HCT116 (cell line): ENCODE data around the gene SULT2B1. TPM values are rescaled to one million over a fixed set of nuclear protein-coding genes. Genes with fewer than 3 reads are reported as not detected.

Source experiments
- ATAC-seq: fragments of 200-7000 bp; cut with Tn5 transposase; 2 replicates; pipeline ENCODE4 v1.9.1; 2020; ENCODE audit warnings: mild to moderate bottlenecking, moderate library complexity
- BruUV-seq: library from RNA; stranded (reverse); fragments of 400-500 nt; replicated peaks from 2 replicates; lab custom pipeline; 2021; lab: Mats Ljungman, UMichigan
- CTCF ChIA-PET: fragments of 300-600 bp; sonication (Branson Sonifier 250); formaldehyde crosslinking; loops from one replicate; lab custom pipeline; 2021; ENCODE audit warnings: antibody characterized with exemption; lab: Charles Lee
- POLR2A ChIA-PET: fragments of 300-600, 350-600 bp; sonication (Branson Sonifier 250); formaldehyde crosslinking; loops from one replicate; lab custom pipeline; 2021; ENCODE audit warnings: antibody characterized with exemption; lab: Charles Lee
- RAD21 ChIA-PET, 2 experiments: fragments of 300-600 bp; sonication (Branson Sonifier 250); formaldehyde crosslinking; loops; one replicate each; lab custom pipeline; 2023; ENCODE audit warnings: low total read pairs in 2 of 2; ENCODE audit not compliant: uncharacterized antibody in 2 of 2, unreplicated experiment in 2 of 2, low non-redundant PET in 1 of 2; lab: Charles Lee
- DNase-seq: peaks from one replicate; pipeline ENCODE4 v3.0.0-alpha.2; 2010; ENCODE audit warnings: low read depth, low spot score
- H2AFZ ChIP-seq: fragments of 200-600 bp; shearing (Covaris generic), sonication (generic); 2 replicates; pipeline ENCODE4 v1.6.1; 2017; ENCODE audit warnings: low read depth, mixed run types, mixed read lengths, antibody characterized with exemption, low read length; ENCODE audit not compliant: poor library complexity, severe bottlenecking
- H3K27ac ChIP-seq: 2 replicates; pipeline ENCODE4 v1.5.1; 2012; ENCODE audit warnings: low read depth, low read length
- H3K27me3 ChIP-seq: fragments of 200-600 bp; sonication (generic); 2 replicates; pipeline ENCODE4 v1.6.1; 2016; ENCODE audit warnings: mixed run types, low read length, mixed read lengths; ENCODE audit not compliant: insufficient read depth
- H3K36me3 ChIP-seq, 2 experiments: fragments of 200-500 bp in 1 of 2; fragments of 200-600 bp in 1 of 2; sonication (Bioruptor generic) in 1 of 2; sonication (generic) in 1 of 2; 2 replicates each; pipeline versions ENCODE4 v1.5.1 to v1.6.1; 2014 to 2016; ENCODE audit warnings: low read length in 2 of 2, inconsistent platforms in 1 of 2, mixed read lengths in 1 of 2, mixed run types in 1 of 2; ENCODE audit not compliant: insufficient read depth in 2 of 2, control insufficient read depth in 1 of 2
- H3K4me1 ChIP-seq, 2 experiments: fragments of 200-600 bp in 1 of 2; sonication (generic) in 1 of 2; 2 replicates each; pipeline versions ENCODE4 v1.5.1 to v1.6.1; 2012 to 2017; ENCODE audit warnings: low read length in 2 of 2, inconsistent platforms in 1 of 2, mild to moderate bottlenecking in 1 of 2, mixed read lengths in 1 of 2, mixed run types in 1 of 2, moderate library complexity in 1 of 2; ENCODE audit not compliant: insufficient read depth in 2 of 2, control insufficient read depth in 1 of 2
- H3K4me2 ChIP-seq: fragments of 200-600 bp; sonication (generic); 2 replicates; pipeline ENCODE4 v1.6.1; 2017; ENCODE audit warnings: mixed run types, low read length, mixed read lengths
- H3K4me3 ChIP-seq, 2 experiments: fragments of 200-600 bp in 1 of 2; sonication (generic) in 1 of 2; replicated peaks in 1 of 2; 2 replicates each; pipeline ENCODE4 v1.5.1; 2011 to 2016; ENCODE audit warnings: low read length in 2 of 2, control low read depth in 1 of 2, low read depth in 1 of 2, mild to moderate bottlenecking in 1 of 2, mixed read lengths in 1 of 2, mixed run types in 1 of 2
- H3K79me2 ChIP-seq: fragments of 200-600 bp; sonication (generic); 2 replicates; pipeline ENCODE4 v1.6.1; 2017; ENCODE audit warnings: mild to moderate bottlenecking, mixed run types, low read length, moderate library complexity, mixed read lengths; ENCODE audit not compliant: insufficient read depth
- H3K9ac ChIP-seq: fragments of 200-600 bp; sonication (generic); 2 replicates; pipeline ENCODE4 v1.6.1; 2016; ENCODE audit warnings: low read length, mixed read lengths
- H3K9me2 ChIP-seq: fragments of 200-600 bp; sonication (generic), shearing (Covaris generic); 2 replicates; pipeline ENCODE4 v1.6.1; 2017; ENCODE audit warnings: mixed run types, mild to moderate bottlenecking, moderate library complexity; ENCODE audit not compliant: insufficient read depth
- H3K9me3 ChIP-seq, 2 experiments: fragments of 200-500 bp in 1 of 2; fragments of 200-600 bp in 1 of 2; sonication (Bioruptor generic) in 1 of 2; sonication (generic) in 1 of 2; 2 replicates each; pipeline ENCODE4 v1.6.1; 2014 to 2017; ENCODE audit warnings: low read length in 2 of 2, mixed read lengths in 2 of 2, inconsistent platforms in 1 of 2, low read depth in 1 of 2, mild to moderate bottlenecking in 1 of 2, mixed run types in 1 of 2, moderate library complexity in 1 of 2; ENCODE audit not compliant: control insufficient read depth in 1 of 2, insufficient read depth in 1 of 2
- H4K20me1 ChIP-seq: fragments of 200-600 bp; sonication (generic), shearing (Covaris generic); 2 replicates; pipeline ENCODE4 v1.6.1; 2017; ENCODE audit warnings: mixed run types, mild to moderate bottlenecking, moderate library complexity; ENCODE audit not compliant: insufficient read depth
- ATF3 ChIP-seq: IDR thresholded peaks from 2 replicates; pipeline ENCODE4 v1.6.1; 2012
- CBX3 ChIP-seq: IDR thresholded peaks from 2 replicates; pipeline ENCODE4 v1.6.1; 2012; ENCODE audit warnings: low read depth
- EGR1 ChIP-seq: IDR thresholded peaks from 2 replicates; pipeline ENCODE4 v1.6.1; 2012; ENCODE audit warnings: low read depth
- EZH2phosphoT487 ChIP-seq: fragments of 200-600 bp; IDR thresholded peaks from 2 replicates; pipeline ENCODE4 v1.6.1; 2018; ENCODE audit warnings: antibody characterized with exemption, borderline replicate concordance
- FOSL1 ChIP-seq: IDR thresholded peaks from 2 replicates; pipeline ENCODE4 v1.6.1; 2012; ENCODE audit warnings: low read depth
- ZNF274 ChIP-seq: fragments of 200-500 bp; sonication (Bioruptor generic); IDR thresholded peaks from 2 replicates; pipeline ENCODE4 v1.6.1; 2014; ENCODE audit warnings: mild to moderate bottlenecking, low read depth, low read length, inconsistent platforms
- intact Hi-C: fragments of 100-400 bp; cut with micrococcal nuclease; formaldehyde crosslinking; loops from 2 replicates; pipeline ENCODE4 v1.10.0; 2022
- total RNA-seq: library from RNA; stranded (reverse); gene quantifications from one replicate; pipeline ENCODE4 v1.2.1, GENCODE V29; 2021; ENCODE audit not compliant: unreplicated experiment
- TF ChIP-seq, protein P1 (sequence below): IDR thresholded peaks from 2 replicates; pipeline ENCODE4 v1.6.1; 2012
- TF ChIP-seq, protein P2 (sequence below): IDR thresholded peaks from 2 replicates; pipeline ENCODE4 v1.6.1; 2012; ENCODE audit warnings: low read depth

SULT2B1 gene
- total RNA-seq, 1 experiment from 2014 or later: 4.8 TPM

DNA sequence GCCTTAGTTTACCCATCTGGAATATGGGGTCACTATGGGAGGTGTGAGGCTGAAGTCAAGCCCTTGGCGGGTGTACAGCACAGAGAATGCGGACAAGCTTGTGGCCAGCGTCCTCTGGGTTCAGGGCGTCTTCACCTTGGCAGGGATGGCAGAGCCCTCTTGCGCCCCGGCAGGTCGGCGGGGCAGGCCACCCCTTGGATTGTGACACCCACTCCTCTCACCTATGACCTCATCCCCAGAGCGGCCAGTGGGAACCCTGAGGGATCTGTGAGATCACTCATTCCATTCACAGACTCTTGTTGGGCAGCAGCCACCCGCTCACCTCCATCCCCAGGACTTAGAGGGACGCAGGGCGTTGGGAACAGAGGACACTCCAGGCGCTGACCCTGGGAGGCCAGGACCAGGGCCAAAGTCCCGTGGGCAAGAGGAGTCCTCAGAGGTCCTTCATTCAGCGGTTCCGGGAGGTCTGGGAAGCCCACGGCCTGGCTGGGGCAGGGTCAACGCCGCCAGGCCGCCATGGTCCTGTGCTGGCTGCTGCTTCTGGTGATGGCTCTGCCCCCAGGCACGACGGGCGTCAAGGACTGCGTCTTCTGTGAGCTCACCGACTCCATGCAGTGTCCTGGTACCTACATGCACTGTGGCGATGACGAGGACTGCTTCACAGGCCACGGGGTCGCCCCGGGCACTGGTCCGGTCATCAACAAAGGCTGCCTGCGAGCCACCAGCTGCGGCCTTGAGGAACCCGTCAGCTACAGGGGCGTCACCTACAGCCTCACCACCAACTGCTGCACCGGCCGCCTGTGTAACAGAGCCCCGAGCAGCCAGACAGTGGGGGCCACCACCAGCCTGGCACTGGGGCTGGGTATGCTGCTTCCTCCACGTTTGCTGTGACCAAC lies 54.7 kb downstream of the SULT2B1 start, which contains the start of gene SPACA4:
SPACA4 (plus strand) TSS at position 280 of the 896 bp plus-strand sequence; CDS start at position 517, 237 bp downstream.
- no peak within 1 kb of the TSS for H2AFZ ChIP-seq

More for the DNA sequence above, 54.7 kb downstream of the SULT2B1 start, which contains the start of gene SPACA4:
- TF ChIP-seq, protein P1, sequence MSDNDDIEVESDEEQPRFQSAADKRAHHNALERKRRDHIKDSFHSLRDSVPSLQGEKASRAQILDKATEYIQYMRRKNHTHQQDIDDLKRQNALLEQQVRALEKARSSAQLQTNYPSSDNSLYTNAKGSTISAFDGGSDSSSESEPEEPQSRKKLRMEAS: no peak
- TF ChIP-seq, protein P2, sequence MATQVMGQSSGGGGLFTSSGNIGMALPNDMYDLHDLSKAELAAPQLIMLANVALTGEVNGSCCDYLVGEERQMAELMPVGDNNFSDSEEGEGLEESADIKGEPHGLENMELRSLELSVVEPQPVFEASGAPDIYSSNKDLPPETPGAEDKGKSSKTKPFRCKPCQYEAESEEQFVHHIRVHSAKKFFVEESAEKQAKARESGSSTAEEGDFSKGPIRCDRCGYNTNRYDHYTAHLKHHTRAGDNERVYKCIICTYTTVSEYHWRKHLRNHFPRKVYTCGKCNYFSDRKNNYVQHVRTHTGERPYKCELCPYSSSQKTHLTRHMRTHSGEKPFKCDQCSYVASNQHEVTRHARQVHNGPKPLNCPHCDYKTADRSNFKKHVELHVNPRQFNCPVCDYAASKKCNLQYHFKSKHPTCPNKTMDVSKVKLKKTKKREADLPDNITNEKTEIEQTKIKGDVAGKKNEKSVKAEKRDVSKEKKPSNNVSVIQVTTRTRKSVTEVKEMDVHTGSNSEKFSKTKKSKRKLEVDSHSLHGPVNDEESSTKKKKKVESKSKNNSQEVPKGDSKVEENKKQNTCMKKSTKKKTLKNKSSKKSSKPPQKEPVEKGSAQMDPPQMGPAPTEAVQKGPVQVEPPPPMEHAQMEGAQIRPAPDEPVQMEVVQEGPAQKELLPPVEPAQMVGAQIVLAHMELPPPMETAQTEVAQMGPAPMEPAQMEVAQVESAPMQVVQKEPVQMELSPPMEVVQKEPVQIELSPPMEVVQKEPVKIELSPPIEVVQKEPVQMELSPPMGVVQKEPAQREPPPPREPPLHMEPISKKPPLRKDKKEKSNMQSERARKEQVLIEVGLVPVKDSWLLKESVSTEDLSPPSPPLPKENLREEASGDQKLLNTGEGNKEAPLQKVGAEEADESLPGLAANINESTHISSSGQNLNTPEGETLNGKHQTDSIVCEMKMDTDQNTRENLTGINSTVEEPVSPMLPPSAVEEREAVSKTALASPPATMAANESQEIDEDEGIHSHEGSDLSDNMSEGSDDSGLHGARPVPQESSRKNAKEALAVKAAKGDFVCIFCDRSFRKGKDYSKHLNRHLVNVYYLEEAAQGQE: no peak
- no peak for TF ChIP-seq FOSL1
- no peak for TF ChIP-seq EGR1
- no peak for TF ChIP-seq EZH2phosphoT487
- TF ChIP-seq CBX3: no peak
- no peak for TF ChIP-seq ATF3
- TF ChIP-seq ZNF274: no peak
- no peaks in the 10 kb centered on the region for H3K36me3 ChIP-seq
- DNase-seq (no peak), ATAC-seq (no peak)
- H3K4me2 ChIP-seq: no peak within 1 kb of the TSS
- POLR2A ChIA-PET: interaction anchor here (2.1 kb wide), 1 partner anchor 12 kb away, joined by 9 read pairs; the partner anchor contains the start of genes RPL18 and SPHK2
- intact Hi-C loops: no loop called here
- H3K9me2 ChIP-seq: no peaks in the 10 kb centered on the region
- no peaks in the 10 kb centered on the region for H3K79me2 ChIP-seq
- no peaks in the 10 kb centered on the region for H4K20me1 ChIP-seq
- CTCF ChIA-PET: interaction anchor here (0.7 kb wide), 1 partner anchor 116 kb away, joined by 3 read pairs; no protein-coding TSS in a partner anchor
- RAD21 ChIA-PET: no interaction called here
- peaks cover 5 to 12% of the 10 kb centered on the region in 2 experiments; a peak in 3 of 4 replicates for H3K4me1 ChIP-seq
- H3K9me3 ChIP-seq: no peaks in the 10 kb centered on the region
- H3K4me3 ChIP-seq: no peak within 1 kb of the TSS
- no peak within 1 kb of the TSS for H3K9ac ChIP-seq
- no peak within 1 kb of the TSS for H3K27ac ChIP-seq
- no peaks in the 10 kb centered on the region for H3K27me3 ChIP-seq
- no TSS peak for BruUV-seq
